HEK293T (cell line): ENCODE data around the gene PRAMEF12.
A peak's percentile ranks its signal among the peaks of the same experiment; 100 is the strongest.

Experiments used
- CTCF ChIA-PET: fragments of 350-600 bp; formaldehyde crosslinking; extraction: SDS; loops from one replicate; lab custom pipeline; 2021; ENCODE audit warnings: antibody characterized with exemption, inconsistent platforms; lab: Yijun Ruan, JAX
- POLR2A ChIA-PET: fragments of 350-600 bp; formaldehyde crosslinking; extraction: SDS; loops from one replicate; lab custom pipeline; 2020; ENCODE audit warnings: antibody characterized with exemption, inconsistent platforms; lab: Yijun Ruan, JAX
- DNase-seq: peaks from one replicate; pipeline ENCODE4 v3.0.0; 2012; ENCODE audit warnings: mixed read lengths; ENCODE audit errors: extremely low spot score
- ARNT ChIP-seq: fragments of 450-650 bp; IDR thresholded peaks from 2 replicates; pipeline ENCODE4 v1.6.1; 2017; ENCODE audit warnings: mild to moderate bottlenecking
- BHLHE40 ChIP-seq: fragments of 450-650 bp; IDR thresholded peaks from 2 replicates; pipeline ENCODE4 v1.6.1; 2016; ENCODE audit warnings: mild to moderate bottlenecking, moderate library complexity, borderline replicate concordance
- CTBP1 ChIP-seq: fragments of 450-650 bp; IDR thresholded peaks from 2 replicates; pipeline ENCODE4 v1.6.1; 2016; ENCODE audit warnings: borderline replicate concordance
- ELF4 ChIP-seq: fragments of 450-650 bp; IDR thresholded peaks from 2 replicates; pipeline ENCODE4 v1.6.1; 2017; ENCODE audit warnings: antibody characterized with exemption
- FOXA1 ChIP-seq: fragments of 450-650 bp; IDR thresholded peaks from 2 replicates; pipeline ENCODE4 v1.6.1; 2016; ENCODE audit warnings: mild to moderate bottlenecking
- FOXK2 ChIP-seq: fragments of 450-650 bp; IDR thresholded peaks from 2 replicates; pipeline ENCODE4 v1.6.1; 2016; ENCODE audit warnings: mild to moderate bottlenecking
- FOXM1 ChIP-seq: fragments of 450-650 bp; IDR thresholded peaks from 2 replicates; pipeline ENCODE4 v1.6.1; 2017; ENCODE audit warnings: mild to moderate bottlenecking, borderline replicate concordance
- HDGF ChIP-seq: fragments of 450-650 bp; IDR thresholded peaks from 2 replicates; pipeline ENCODE4 v1.6.1; 2017; ENCODE audit warnings: antibody characterized with exemption, borderline replicate concordance
- L3MBTL2 ChIP-seq: fragments of 450-650 bp; conservative IDR thresholded peaks from 2 replicates; pipeline ENCODE4 v1.6.1; 2016; ENCODE audit warnings: mild to moderate bottlenecking
- LEF1 ChIP-seq: fragments of 450-650 bp; IDR thresholded peaks from 2 replicates; pipeline ENCODE4 v1.6.1; 2017; ENCODE audit warnings: mild to moderate bottlenecking, borderline replicate concordance
- NFRKB ChIP-seq: fragments of 450-650 bp; IDR thresholded peaks from 2 replicates; pipeline ENCODE4 v1.6.1; 2016; ENCODE audit warnings: mild to moderate bottlenecking, moderate library complexity
- SP1 ChIP-seq: fragments of 450-650 bp; IDR thresholded peaks from 2 replicates; pipeline ENCODE4 v1.6.1; 2017
- SUZ12 ChIP-seq: fragments of 450-650 bp; IDR thresholded peaks from 2 replicates; pipeline ENCODE4 v1.6.1; 2016; ENCODE audit warnings: mild to moderate bottlenecking
- TARDBP ChIP-seq: fragments of 450-650 bp; IDR thresholded peaks from 2 replicates; pipeline ENCODE4 v1.6.1; 2016
- ZNF384 ChIP-seq: fragments of 450-650 bp; IDR thresholded peaks from 2 replicates; pipeline ENCODE4 v1.6.1; 2016
- TF ChIP-seq, protein P1 (sequence below): fragments of 450-650 bp; IDR thresholded peaks from 2 replicates; pipeline ENCODE4 v1.6.1; 2016

PRAMEF12 gene

DNA sequence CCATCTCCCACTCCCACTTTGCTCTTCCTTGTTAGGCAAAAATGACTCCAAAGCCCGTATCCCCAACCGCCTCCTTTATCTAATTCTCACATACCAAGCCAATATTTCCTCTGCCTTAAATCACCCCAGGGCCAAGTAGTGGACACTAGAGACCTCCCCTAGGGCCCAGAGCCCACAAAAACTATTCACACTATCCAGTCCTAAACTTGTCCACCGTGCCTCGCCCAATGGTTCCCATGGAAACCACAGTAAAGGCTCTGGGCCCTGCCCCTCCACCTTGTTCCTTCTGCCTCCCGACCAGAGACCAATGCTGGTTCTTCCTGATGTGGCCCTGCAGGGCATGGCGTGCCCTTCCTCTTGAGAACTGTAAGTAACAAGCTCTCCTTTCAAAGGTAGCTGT lies 15.7 kb upstream of the PRAMEF12 start:
- POLR2A ChIA-PET = no interaction called here
- DNase-seq = no peak
- TF ChIP-seq L3MBTL2 (no peak), SP1 (no peak), FOXA1 (no peak), HDGF (no peak), BHLHE40 (no peak), FOXK2 (no peak)
- CTCF ChIA-PET = no interaction called here

DNA sequence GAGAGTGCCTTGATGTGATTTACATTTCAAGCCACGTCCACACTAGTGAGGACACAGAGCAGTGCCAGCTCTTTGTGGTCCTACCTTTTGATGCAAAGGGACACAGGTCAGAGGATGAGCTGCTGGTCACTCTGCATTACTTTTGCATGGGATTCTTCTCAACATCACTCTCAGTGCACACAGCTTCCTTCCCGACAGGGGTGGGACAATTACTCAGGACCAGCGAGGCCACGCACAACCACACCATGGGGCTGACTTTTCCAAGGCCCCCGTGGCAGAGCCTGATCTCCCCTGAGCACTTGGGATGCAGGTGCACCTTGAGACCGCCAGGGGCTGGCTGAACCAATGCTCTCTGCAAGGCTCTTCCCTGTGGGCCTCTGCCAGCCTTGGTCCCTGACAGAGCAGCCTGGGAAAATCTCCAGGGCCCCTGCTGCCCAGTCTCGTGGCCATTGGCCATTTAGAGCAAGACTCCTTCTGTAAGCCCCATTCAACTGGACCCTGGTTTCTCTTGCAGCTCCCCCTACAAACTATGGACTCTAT lies 13.2 kb upstream of the PRAMEF12 start:
- ChIA-PET POLR2A (no interaction called here), CTCF (interaction anchor here (0.7 to 1.0 kb wide), 2 partner anchors 20 to 895 kb away, joined by 3 read pairs; no protein-coding TSS in a partner anchor)
- TF ChIP-seq FOXA1 (no peak), HDGF (no peak), NFRKB (no peak), SP1 (no peak), ZNF384 (no peak), SUZ12 (no peak), LEF1 (no peak), CTBP1 (no peak), FOXK2 (no peak), TARDBP (no peak), BHLHE40 (no peak), FOXM1 (no peak), ELF4 (no peak), ARNT (no peak), L3MBTL2 (no peak)
- DNase-seq = peak; percentile 52

DNA sequence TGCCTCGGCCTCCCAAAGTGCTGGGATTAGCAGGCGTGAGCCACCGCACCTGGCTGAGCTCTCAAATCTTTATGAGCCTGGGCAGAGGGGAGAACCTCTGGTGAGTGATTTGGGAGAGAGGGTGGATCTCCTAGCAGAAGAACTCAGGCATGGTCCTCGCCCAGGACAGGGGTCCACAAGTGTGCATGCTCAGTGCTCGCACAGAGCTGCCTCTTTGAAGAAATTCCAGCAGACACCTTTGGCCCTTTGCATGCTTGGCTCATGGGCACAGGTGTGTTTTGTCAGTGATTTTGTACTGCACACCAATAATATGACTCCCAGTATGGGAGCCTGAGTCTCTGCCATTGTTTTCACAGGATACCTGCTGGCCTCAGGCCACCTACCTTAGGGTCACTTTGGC lies 11.8 kb upstream of the PRAMEF12 start:
- POLR2A ChIA-PET = no interaction called here
- CTCF ChIA-PET = interaction anchor here (0.6 to 0.7 kb wide), 2 partner anchors 13 to 913 kb away, joined by 3 to 5 read pairs; no protein-coding TSS in a partner anchor

DNA sequence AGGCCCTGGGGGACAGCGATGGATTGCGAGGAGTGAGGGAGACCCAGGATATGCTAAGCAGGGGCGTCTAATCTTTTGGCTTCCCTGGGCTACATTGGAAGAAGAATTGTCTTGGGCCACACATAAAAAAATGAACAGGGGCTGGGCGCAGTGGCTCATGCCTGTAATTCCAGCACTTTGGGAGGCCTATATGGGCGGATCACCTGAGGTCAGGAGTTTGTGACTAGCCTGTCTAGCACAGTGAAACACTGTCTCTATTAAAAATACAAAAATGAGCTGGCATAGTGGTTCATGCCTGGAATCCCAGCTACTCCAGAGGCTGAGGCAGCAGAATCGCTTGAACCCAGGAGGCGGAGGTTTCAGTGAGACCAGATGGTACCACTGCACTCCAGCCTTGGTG lies 10.8 kb upstream of the PRAMEF12 start:
- ChIA-PET POLR2A (no interaction called here), CTCF (interaction anchor here (0.7 kb wide), 1 partner anchor 912 kb away, joined by 5 read pairs; no protein-coding TSS in a partner anchor)
- no peak for DNase-seq
- TF ChIP-seq, protein P1, sequence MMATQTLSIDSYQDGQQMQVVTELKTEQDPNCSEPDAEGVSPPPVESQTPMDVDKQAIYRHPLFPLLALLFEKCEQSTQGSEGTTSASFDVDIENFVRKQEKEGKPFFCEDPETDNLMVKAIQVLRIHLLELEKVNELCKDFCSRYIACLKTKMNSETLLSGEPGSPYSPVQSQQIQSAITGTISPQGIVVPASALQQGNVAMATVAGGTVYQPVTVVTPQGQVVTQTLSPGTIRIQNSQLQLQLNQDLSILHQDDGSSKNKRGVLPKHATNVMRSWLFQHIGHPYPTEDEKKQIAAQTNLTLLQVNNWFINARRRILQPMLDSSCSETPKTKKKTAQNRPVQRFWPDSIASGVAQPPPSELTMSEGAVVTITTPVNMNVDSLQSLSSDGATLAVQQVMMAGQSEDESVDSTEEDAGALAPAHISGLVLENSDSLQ = no peak
- TF ChIP-seq L3MBTL2 (no peak), ZNF384 (no peak), SP1 (no peak), SUZ12 (no peak)

More for the DNA sequence above, 11.8 kb upstream of the PRAMEF12 start:
- TF ChIP-seq ELF4 (no peak), TARDBP (no peak), LEF1 (no peak), CTBP1 (no peak), BHLHE40 (no peak), ARNT (no peak), FOXA1 (no peak), SUZ12 (no peak), NFRKB (no peak), SP1 (no peak), ZNF384 (no peak), L3MBTL2 (no peak), FOXK2 (no peak), HDGF (no peak), FOXM1 (no peak)
- TF ChIP-seq, protein P1 = no peak
- no peak for DNase-seq

DNA sequence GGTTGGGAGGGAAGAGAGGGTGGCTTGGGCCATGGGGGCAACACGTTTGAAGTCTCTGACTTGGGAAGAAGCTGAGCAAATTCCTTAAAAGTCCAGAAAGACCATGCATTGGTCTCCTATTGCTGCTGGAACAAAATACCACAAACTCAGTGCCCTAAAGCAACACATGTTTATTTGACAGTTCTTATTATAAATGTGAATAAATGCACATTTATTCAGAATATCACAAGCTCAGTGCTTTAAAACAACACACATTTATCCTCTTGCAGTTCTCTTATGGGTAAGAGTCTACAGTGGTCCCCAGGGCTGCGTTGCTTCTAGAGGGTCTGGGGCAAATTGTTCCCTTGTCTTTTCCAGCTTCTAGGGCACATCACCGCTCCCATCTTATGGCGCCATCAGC lies 10.1 kb upstream of the PRAMEF12 start:
- CTCF ChIA-PET = no interaction called here

More for the DNA sequence above, 10.1 kb upstream of the PRAMEF12 start:
- POLR2A ChIA-PET = no interaction called here
- DNase-seq = no peak
- no peak for TF ChIP-seq TARDBP
- TF ChIP-seq FOXK2 = no peak
- TF ChIP-seq ZNF384 = no peak
- no peak for TF ChIP-seq ARNT
- TF ChIP-seq FOXM1 = no peak
- TF ChIP-seq FOXA1 = no peak
- no peak for TF ChIP-seq BHLHE40
- no peak for TF ChIP-seq CTBP1
- TF ChIP-seq L3MBTL2 = no peak
- no peak for TF ChIP-seq ELF4
- TF ChIP-seq SUZ12 = no peak
- TF ChIP-seq SP1 = no peak
- no peak for TF ChIP-seq HDGF
- TF ChIP-seq NFRKB = no peak
- TF ChIP-seq, protein P1 = no peak
- no peak for TF ChIP-seq LEF1
